GM18909 (cell line): ENCODE measurements around the gene CHD1.

Experiments
- ATAC-seq: cut with Tn5 transposase; IDR thresholded peaks from one replicate; pipeline ENCODE4 v1.9.1; 2021; ENCODE audit warnings: mild to moderate bottlenecking; ENCODE audit not compliant: unreplicated experiment, poor library complexity

The CHD1 gene

GRCh38 chr5:98905857-98906688 lies 22.7 kb downstream of the CHD1 start:
- peak; percentile 66 for ATAC-seq

- ATAC-seq: no peak
These were observed 24.0 kb downstream of the CHD1 start for GRCh38 chr5:98904780-98905179.

- no peak for ATAC-seq
These were observed 26.1 kb downstream of the CHD1 start for GRCh38 chr5:98902733-98903132.

GRCh38 chr5:98899456-98899855 lies 29.4 kb downstream of the CHD1 start:
- ATAC-seq: no peak

- no peak for ATAC-seq
These were observed 30.1 kb downstream of the CHD1 start for GRCh38 chr5:98898743-98899142.

GRCh38 chr5:98891591-98891990 lies 37.2 kb downstream of the CHD1 start:
- ATAC-seq: no peak

GRCh38 chr5:98880598-98880997 lies 48.2 kb downstream of the CHD1 start:
- no peak for ATAC-seq

- no peak for ATAC-seq
These were observed 48.7 kb downstream of the CHD1 start for GRCh38 chr5:98880151-98880550.

- ATAC-seq: no peak
These were observed 51.2 kb downstream of the CHD1 start for GRCh38 chr5:98877600-98877999.

GRCh38 chr5:98872674-98873073 lies 56.1 kb downstream of the CHD1 start:
- no peak for ATAC-seq

- no peak for ATAC-seq
These were observed 63.1 kb downstream of the CHD1 start for GRCh38 chr5:98865690-98866089.

GRCh38 chr5:98847054-98847453 lies 81.8 kb downstream of the CHD1 start:
- no peak for ATAC-seq

- ATAC-seq: no peak
These were observed 82.3 kb downstream of the CHD1 start for GRCh38 chr5:98846520-98846919.

- ATAC-seq: no peak
These were observed 82.9 kb downstream of the CHD1 start for GRCh38 chr5:98845878-98846277.

GRCh38 chr5:98844865-98845264 lies 83.9 kb downstream of the CHD1 start:
- ATAC-seq: no peak

GRCh38 chr5:98843481-98843880 lies 85.3 kb downstream of the CHD1 start:
- no peak for ATAC-seq

- ATAC-seq: no peak
These were observed 87.9 kb downstream of the CHD1 start for GRCh38 chr5:98840946-98841345.

- ATAC-seq: peak; percentile 52
These were observed 89.1 kb downstream of the CHD1 start for GRCh38 chr5:98839469-98840383.

- no peak for ATAC-seq
These were observed 92.6 kb downstream of the CHD1 start for GRCh38 chr5:98836175-98836574.

- ATAC-seq: no peak
These were observed 101.1 kb downstream of the CHD1 start for GRCh38 chr5:98827588-98828284.

- ATAC-seq: peak; percentile 44
These were observed 101.6 kb downstream of the CHD1 start for GRCh38 chr5:98827161-98827560.
